A673 (cell line): ENCODE data around the gene RWDD3. TPM values are rescaled to one million over a fixed set of nuclear protein-coding genes. Genes with fewer than 3 reads are reported as not detected.

ENCODE experiments used
- BruUV-seq: library from RNA; stranded (reverse); fragments of 400-500 nt; replicated peaks from 2 replicates; lab custom pipeline; 2021; lab: Mats Ljungman, UMichigan
- CTCF ChIA-PET: fragments of 300-600 bp; sonication (Branson Sonifier 250); formaldehyde crosslinking; loops from one replicate; lab custom pipeline; 2022; ENCODE audit warnings: antibody characterized with exemption; lab: Charles Lee
- POLR2A ChIA-PET: fragments of 300-600 bp; sonication (Branson Sonifier 250); formaldehyde crosslinking; loops from one replicate; lab custom pipeline; 2022; ENCODE audit warnings: antibody characterized with exemption; ENCODE audit not compliant: low non-redundant PET; lab: Charles Lee
- DNase-seq: peaks from one replicate; pipeline ENCODE4 v3.0.0-alpha.2; 2015; ENCODE audit warnings: low spot score
- H3K27ac ChIP-seq: fragments of 200-600 bp; sonication (generic); 2 replicates; pipeline ENCODE4 v1.5.1; 2016; ENCODE audit warnings: mixed run types, low read depth, mild to moderate bottlenecking, mixed read lengths, antibody characterized with exemption, low read length; ENCODE audit not compliant: poor library complexity, severe bottlenecking
- H3K27me3 ChIP-seq: fragments of 200-600 bp; sonication (generic); replicated peaks from 2 replicates; pipeline ENCODE4 v1.6.1; 2017; ENCODE audit warnings: mixed run types, low read depth, mild to moderate bottlenecking, mixed read lengths, antibody characterized with exemption, low read length; ENCODE audit not compliant: insufficient read depth, poor library complexity
- H3K36me3 ChIP-seq: fragments of 200-600 bp; sonication (generic); 2 replicates; pipeline ENCODE4 v1.6.1; 2016; ENCODE audit warnings: mixed run types, mild to moderate bottlenecking, mixed read lengths, antibody characterized with exemption, low read length; ENCODE audit not compliant: insufficient read depth, poor library complexity, severe bottlenecking
- H3K4me1 ChIP-seq: fragments of 200-600 bp; sonication (generic); 2 replicates; pipeline ENCODE4 v1.6.1; 2017; ENCODE audit warnings: mixed run types, mild to moderate bottlenecking, mixed read lengths, antibody characterized with exemption, low read length; ENCODE audit not compliant: insufficient read depth, poor library complexity, severe bottlenecking
- H3K4me3 ChIP-seq: fragments of 200-600 bp; sonication (generic); 2 replicates; pipeline ENCODE4 v1.5.1; 2016; ENCODE audit warnings: low read depth, mixed run types, mild to moderate bottlenecking, mixed read lengths, low read length; ENCODE audit not compliant: poor library complexity, severe bottlenecking
- H3K9me3 ChIP-seq: fragments of 200-600 bp; sonication (generic); 2 replicates; pipeline ENCODE4 v1.6.1; 2016; ENCODE audit warnings: mixed run types, low read depth, mild to moderate bottlenecking, mixed read lengths, antibody characterized with exemption, low read length; ENCODE audit not compliant: poor library complexity, severe bottlenecking
- CTCF ChIP-seq: fragments of 300-800, 200-600 bp; sonication (generic); conservative IDR thresholded peaks from 2 replicates; pipeline ENCODE4 v1.5.1; 2017; ENCODE audit warnings: low read depth, mild to moderate bottlenecking, antibody characterized with exemption, low read length, moderate library complexity, mixed read lengths
- EZH2 ChIP-seq: fragments of 200-600 bp; sonication (generic); IDR thresholded peaks from 2 replicates; pipeline ENCODE4 v1.6.1; 2017; ENCODE audit warnings: borderline replicate concordance, low read depth, mild to moderate bottlenecking, mixed read lengths, antibody characterized with exemption, low read length; ENCODE audit not compliant: poor library complexity, severe bottlenecking
- intact Hi-C: fragments of 100-400 bp; cut with micrococcal nuclease; formaldehyde crosslinking; loops from one replicate; pipeline ENCODE4 v1.10.0; 2022; ENCODE audit not compliant: unreplicated experiment
- total RNA-seq: library from RNA; stranded (reverse); gene quantifications from 2 replicates; pipeline ENCODE4 v1.2.3, GENCODE V29; 2021

The RWDD3 gene
- total RNA-seq, 1 experiment from 2014 or later, result 12.1 TPM

GRCh38 chr1:95255826-95256225 lies 21.8 kb downstream of the RWDD3 start:
- DNase-seq, result no peak
- Histone ChIP-seq H3K4me3 (no peak overlapping the region), H3K4me1 (no peaks in the 10 kb centered on the region), H3K27me3 (no peaks in the 10 kb centered on the region), H3K36me3 (no peaks in the 10 kb centered on the region), H3K27ac (no peak overlapping the region), H3K9me3 (no peaks in the 10 kb centered on the region)
- no TSS peak for BruUV-seq
- intact Hi-C loops, result no loop called here
- POLR2A ChIA-PET, result interaction anchor here (0.5 kb wide), 1 partner anchor 1341 kb away, joined by 4 read pairs; no protein-coding TSS in a partner anchor
- TF ChIP-seq CTCF (no peak), EZH2 (no peak)
- CTCF ChIA-PET, result no interaction called here

GRCh38 chr1:95257758-95258157 lies 23.7 kb downstream of the RWDD3 start:
- POLR2A ChIA-PET, result no interaction called here
- Histone ChIP-seq H3K4me1 (no peaks in the 10 kb centered on the region), H3K9me3 (no peaks in the 10 kb centered on the region), H3K27ac (no peak overlapping the region), H3K27me3 (no peaks in the 10 kb centered on the region), H3K36me3 (no peaks in the 10 kb centered on the region), H3K4me3 (no peak overlapping the region)
- BruUV-seq, result no TSS peak
- intact Hi-C loops, result no loop called here
- DNase-seq, result no peak
- CTCF ChIA-PET, result no interaction called here
- no peak for TF ChIP-seq EZH2
- no peak for TF ChIP-seq CTCF

- Histone ChIP-seq H3K27me3 (no peaks in the 10 kb centered on the region), H3K9me3 (no peaks in the 10 kb centered on the region), H3K36me3 (no peaks in the 10 kb centered on the region), H3K4me1 (no peaks in the 10 kb centered on the region), H3K4me3 (no peak overlapping the region), H3K27ac (no peak overlapping the region)
- POLR2A ChIA-PET, result no interaction called here
- intact Hi-C loops, result no loop called here
- no peak for DNase-seq
- no peak for TF ChIP-seq CTCF
- no peak for TF ChIP-seq EZH2
- BruUV-seq, result no TSS peak
- CTCF ChIA-PET, result no interaction called here
Measured at GRCh38 chr1:95259245-95259644, 25.2 kb downstream of the RWDD3 start.
